Neural cell (in vitro differentiated cells): Measurements from ENCODE around the gene PLCXD3. TPM values are rescaled to one million over a fixed set of nuclear protein-coding genes. Genes with fewer than 3 reads are reported as not detected.

Source experiments
- H2AFZ ChIP-seq: fragments of 200-600, 300-800 bp; sonication (generic), shearing (Covaris generic); 2 replicates; pipeline ENCODE4 v1.6.0; 2014; ENCODE audit warnings: low read depth, mild to moderate bottlenecking, antibody characterized with exemption, low read length, moderate library complexity
- H3F3A ChIP-seq: fragments of 200-600 bp; shearing (Covaris generic); 2 replicates; pipeline ENCODE4 v1.6.1; 2016; ENCODE audit warnings: mild to moderate bottlenecking, moderate library complexity, mixed read lengths, antibody characterized with exemption, low read length; ENCODE audit not compliant: insufficient read depth, poor library complexity, severe bottlenecking
- H3K27ac ChIP-seq: fragments of 200-600, 300-800 bp; sonication (generic), shearing (Covaris generic); 2 replicates; pipeline ENCODE4 v1.5.1; 2014; ENCODE audit warnings: mild to moderate bottlenecking, low read length, moderate library complexity
- H3K27me3 ChIP-seq: fragments of 300-800, 200-600 bp; sonication (generic), shearing (Covaris generic); 2 replicates; pipeline ENCODE4 v1.6.0; 2014; ENCODE audit warnings: mild to moderate bottlenecking, low read depth, low read length, moderate library complexity; ENCODE audit not compliant: insufficient read depth
- H3K36me3 ChIP-seq: fragments of 300-800, 200-600 bp; sonication (generic), shearing (Covaris generic); 2 replicates; pipeline ENCODE4 v1.5.1; 2014; ENCODE audit warnings: mild to moderate bottlenecking, antibody characterized with exemption, low read length, moderate library complexity; ENCODE audit not compliant: insufficient read depth
- H3K4me2 ChIP-seq: fragments of 300-800, 200-600 bp; sonication (generic), shearing (Covaris generic); 2 replicates; pipeline ENCODE4 v1.6.0; 2014; ENCODE audit warnings: mild to moderate bottlenecking, low read length
- H3K4me3 ChIP-seq: fragments of 300-800, 200-600 bp; sonication (generic), shearing (Covaris generic); 2 replicates; pipeline ENCODE4 v1.5.1; 2014; ENCODE audit warnings: mild to moderate bottlenecking, low read length, moderate library complexity
- H3K79me2 ChIP-seq: fragments of 200-600 bp; shearing (Covaris generic); replicated peaks from 2 replicates; pipeline ENCODE4 v1.6.0; 2014; ENCODE audit warnings: mild to moderate bottlenecking, low read length, moderate library complexity; ENCODE audit not compliant: insufficient read depth
- H3K9ac ChIP-seq: fragments of 300-800, 200-600 bp; sonication (generic), shearing (Covaris generic); 2 replicates; pipeline ENCODE4 v1.6.1; 2016; ENCODE audit warnings: mild to moderate bottlenecking, low read length, mixed read lengths
- H3K9me2 ChIP-seq: fragments of 200-600 bp; shearing (Covaris generic); 2 replicates; pipeline ENCODE4 v1.6.1; 2016; ENCODE audit warnings: mild to moderate bottlenecking, low read length, mixed read lengths; ENCODE audit not compliant: insufficient read depth
- H3K9me3 ChIP-seq: fragments of 200-600, 300-800 bp; sonication (generic), shearing (Covaris generic); 2 replicates; pipeline ENCODE4 v1.6.1; 2016; ENCODE audit warnings: mild to moderate bottlenecking, mixed run types, low read length, moderate library complexity, mixed read lengths
- H4K20me1 ChIP-seq: fragments of 200-600 bp; shearing (Covaris generic); 2 replicates; pipeline ENCODE4 v1.6.1; 2016; ENCODE audit warnings: mild to moderate bottlenecking, mixed run types; ENCODE audit not compliant: insufficient read depth
- CTCF ChIP-seq: fragments of 450-650 bp; IDR thresholded peaks from 2 replicates; pipeline ENCODE4 v1.5.1; 2014; ENCODE audit warnings: antibody characterized with exemption, mild to moderate bottlenecking, moderate library complexity; ENCODE audit not compliant: poor library complexity, severe bottlenecking
- EP300 ChIP-seq: fragments of 450-650 bp; conservative IDR thresholded peaks from 2 replicates; pipeline ENCODE4 v1.6.1; 2014; ENCODE audit warnings: antibody characterized with exemption, mild to moderate bottlenecking, moderate library complexity; ENCODE audit not compliant: poor library complexity, severe bottlenecking
- EZH2 ChIP-seq: fragments of 200-600, 300-800 bp; shearing (Covaris generic), sonication (generic); IDR thresholded peaks from 2 replicates; pipeline ENCODE4 v1.6.1; 2014; ENCODE audit warnings: antibody characterized with exemption, low read length, borderline replicate concordance, mild to moderate bottlenecking; ENCODE audit not compliant: insufficient read depth, poor library complexity, severe bottlenecking
- MXI1 ChIP-seq: fragments of 450-650 bp; conservative IDR thresholded peaks from 2 replicates; pipeline ENCODE4 v1.6.1; 2014; ENCODE audit warnings: antibody characterized with exemption, mild to moderate bottlenecking; ENCODE audit not compliant: poor library complexity, severe bottlenecking
- POLR2AphosphoS5 ChIP-seq: IDR thresholded peaks from 2 replicates; pipeline ENCODE4 v1.6.1; 2012
- RAD21 ChIP-seq: fragments of 450-650 bp; conservative IDR thresholded peaks from 2 replicates; pipeline ENCODE4 v1.6.1; 2014; ENCODE audit warnings: antibody characterized with exemption, mild to moderate bottlenecking, moderate library complexity
- REST ChIP-seq: IDR thresholded peaks from 2 replicates; pipeline ENCODE4 v1.6.1; 2012; ENCODE audit warnings: borderline replicate concordance
- SMC3 ChIP-seq: fragments of 450-650 bp; conservative IDR thresholded peaks from 2 replicates; pipeline ENCODE4 v1.6.1; 2014; ENCODE audit warnings: antibody characterized with exemption, mild to moderate bottlenecking, moderate library complexity; ENCODE audit not compliant: poor library complexity
- TAF1 ChIP-seq: IDR thresholded peaks from 2 replicates; pipeline ENCODE4 v1.6.1; 2012; ENCODE audit warnings: low read depth
- polyA plus RNA-seq: library from polyadenylated mRNA; depleted of rRNA; stranded (reverse); fragments of >200 nt; gene quantifications from 2 replicates; pipeline ENCODE4 v1.2.3, GENCODE V29; 2014

Gene PLCXD3
- polyA plus RNA-seq, 1 donor from 2014 or later = 6.6 TPM

GRCh38 chr5:41281215-41281810 lies 229.1 kb downstream of the PLCXD3 start:
- Histone ChIP-seq H3K4me3 (no peak overlapping the region), H3K36me3 (no peaks in the 10 kb centered on the region), H3K9ac (no peak overlapping the region), H2AFZ (no peak overlapping the region), H3K4me2 (no peak overlapping the region), H3K9me2 (no peaks in the 10 kb centered on the region), H3K27ac (no peak overlapping the region), H3F3A (no peaks in the 10 kb centered on the region), H3K9me3 (no peaks in the 10 kb centered on the region), H3K79me2 (no peaks in the 10 kb centered on the region), H4K20me1 (no peaks in the 10 kb centered on the region), H3K27me3 (no peaks in the 10 kb centered on the region)
- TF ChIP-seq TAF1 (no peak), SMC3 (no peak), MXI1 (no peak), POLR2AphosphoS5 (no peak), REST (no peak), EP300 (no peak), CTCF (no peak), EZH2 (no peak), RAD21 (no peak)

DNA sequence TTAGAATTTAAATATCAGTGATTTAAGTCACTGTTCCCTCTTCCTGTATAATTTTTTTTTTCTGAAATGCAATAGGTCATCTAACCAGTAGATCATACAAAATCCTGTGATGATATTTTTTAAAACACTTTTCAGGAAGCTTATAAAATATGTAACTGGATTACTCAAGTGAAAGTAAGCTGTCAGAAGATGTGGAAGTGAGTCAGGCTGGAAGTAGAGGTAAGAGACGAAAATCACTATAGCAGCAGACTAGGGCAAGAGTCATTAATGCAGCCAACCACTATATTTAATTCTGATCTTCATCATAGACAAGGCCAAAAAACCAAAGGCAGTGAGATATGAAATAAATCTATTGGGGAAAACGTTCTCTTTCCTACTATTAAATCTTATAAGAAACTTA lies 231.4 kb downstream of the PLCXD3 start:
- no peaks in the 10 kb centered on the region for H3K79me2 ChIP-seq
- H3K9me2 ChIP-seq = no peaks in the 10 kb centered on the region
- H3K27me3 ChIP-seq = no peaks in the 10 kb centered on the region
- TF ChIP-seq EZH2 (no peak), EP300 (no peak), TAF1 (no peak), RAD21 (no peak), CTCF (no peak), REST (no peak), MXI1 (no peak), POLR2AphosphoS5 (no peak), SMC3 (no peak)
- H4K20me1 ChIP-seq = no peaks in the 10 kb centered on the region
- no peaks in the 10 kb centered on the region for H3K36me3 ChIP-seq
- H3K9me3 ChIP-seq = no peaks in the 10 kb centered on the region
- H3F3A ChIP-seq = no peaks in the 10 kb centered on the region
- H3K9ac ChIP-seq = no peak overlapping the region
- no peak overlapping the region for H3K4me2 ChIP-seq
- no peak overlapping the region for H3K4me3 ChIP-seq
- no peak overlapping the region for H3K27ac ChIP-seq
- H2AFZ ChIP-seq = no peak overlapping the region
